A673 (cell line): Measurements from ENCODE around the gene GNGT2.

Experiments used
- EZH2 ChIP-seq: fragments of 200-600 bp; sonication (generic); IDR thresholded peaks from 2 replicates; pipeline ENCODE4 v1.6.1; 2017; ENCODE audit warnings: borderline replicate concordance, low read depth, mild to moderate bottlenecking, mixed read lengths, antibody characterized with exemption, low read length; ENCODE audit not compliant: poor library complexity, severe bottlenecking
- TF ChIP-seq, protein P1 (sequence below): fragments of 300-800, 200-600 bp; sonication (generic); conservative IDR thresholded peaks from 2 replicates; pipeline ENCODE4 v1.5.1; 2017; ENCODE audit warnings: low read depth, mild to moderate bottlenecking, antibody characterized with exemption, low read length, moderate library complexity, mixed read lengths

DNA sequence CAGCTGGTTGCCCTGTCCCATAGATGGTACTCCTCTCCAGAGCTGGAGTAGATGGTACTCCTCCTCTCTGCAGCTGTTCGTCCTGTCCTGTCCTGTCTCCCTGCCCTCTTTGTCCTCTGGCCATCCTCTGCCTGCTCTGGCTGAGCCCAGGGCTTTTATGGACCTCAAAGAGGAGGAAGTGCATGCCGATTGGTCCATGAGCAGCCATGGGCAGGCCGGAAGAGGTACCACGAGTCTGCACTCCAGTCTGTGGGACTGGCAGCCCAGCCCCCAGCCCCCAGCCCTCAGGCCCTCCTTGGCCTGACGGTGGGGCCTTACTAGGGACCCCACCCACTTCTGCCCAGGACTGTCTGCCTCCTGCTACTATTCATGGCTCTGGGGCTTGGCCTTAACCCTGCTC is 27.0 kb downstream of the GNGT2 start:
- TF ChIP-seq, protein P1, sequence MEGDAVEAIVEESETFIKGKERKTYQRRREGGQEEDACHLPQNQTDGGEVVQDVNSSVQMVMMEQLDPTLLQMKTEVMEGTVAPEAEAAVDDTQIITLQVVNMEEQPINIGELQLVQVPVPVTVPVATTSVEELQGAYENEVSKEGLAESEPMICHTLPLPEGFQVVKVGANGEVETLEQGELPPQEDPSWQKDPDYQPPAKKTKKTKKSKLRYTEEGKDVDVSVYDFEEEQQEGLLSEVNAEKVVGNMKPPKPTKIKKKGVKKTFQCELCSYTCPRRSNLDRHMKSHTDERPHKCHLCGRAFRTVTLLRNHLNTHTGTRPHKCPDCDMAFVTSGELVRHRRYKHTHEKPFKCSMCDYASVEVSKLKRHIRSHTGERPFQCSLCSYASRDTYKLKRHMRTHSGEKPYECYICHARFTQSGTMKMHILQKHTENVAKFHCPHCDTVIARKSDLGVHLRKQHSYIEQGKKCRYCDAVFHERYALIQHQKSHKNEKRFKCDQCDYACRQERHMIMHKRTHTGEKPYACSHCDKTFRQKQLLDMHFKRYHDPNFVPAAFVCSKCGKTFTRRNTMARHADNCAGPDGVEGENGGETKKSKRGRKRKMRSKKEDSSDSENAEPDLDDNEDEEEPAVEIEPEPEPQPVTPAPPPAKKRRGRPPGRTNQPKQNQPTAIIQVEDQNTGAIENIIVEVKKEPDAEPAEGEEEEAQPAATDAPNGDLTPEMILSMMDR, result no peak
- no peak for TF ChIP-seq EZH2
